CD4-positive, alpha-beta T cell treated with Interleukin-17A for 1 hour (primary cell): ENCODE results near the gene CEP85L.

Experiments used
- DNase-seq: peaks from one replicate; pipeline ENCODE4 v3.0.0-alpha.2; 2020

The CEP85L gene

GRCh38 chr6:118659513-118660217 lies 8.3 kb upstream of the CEP85L start:
- no peak for DNase-seq

DNA sequence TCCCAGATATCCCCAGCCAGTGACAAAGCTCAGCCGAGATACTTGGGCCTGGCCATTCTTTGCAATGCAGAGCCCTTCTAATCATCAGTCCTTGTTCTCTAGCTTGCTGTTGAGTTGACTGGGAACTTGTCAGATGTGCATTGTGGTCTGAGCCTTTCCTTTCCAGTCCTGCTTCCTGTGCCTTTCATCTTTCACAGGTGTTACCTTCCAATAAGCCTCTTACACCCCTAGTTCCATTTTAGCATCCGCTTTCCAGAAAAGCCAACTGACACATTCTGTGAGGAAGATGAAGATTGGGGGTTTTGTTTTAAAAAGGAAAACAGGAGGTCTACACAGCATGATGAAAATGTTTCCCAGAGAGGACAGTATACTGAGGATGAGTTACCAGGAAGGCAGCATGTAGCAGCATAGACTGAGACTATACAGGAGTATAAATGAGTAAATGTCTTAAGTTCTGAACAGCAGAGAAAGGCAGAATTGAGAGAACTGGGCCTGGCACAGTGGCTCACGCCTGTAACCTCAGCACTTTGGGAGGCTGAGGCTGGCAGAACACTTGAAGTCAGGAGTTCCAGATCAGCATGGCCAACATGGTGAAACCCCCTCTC lies 5.6 kb upstream of the CEP85L start:
- peak; percentile 61 for DNase-seq

GRCh38 chr6:118652051-118652615 lies 742 bp upstream of the CEP85L start:
- DNase-seq, result no peak

- DNase-seq, result peak; percentile 40
These were observed 659 bp downstream of the CEP85L start for GRCh38 chr6:118650582-118651281.

GRCh38 chr6:118649918-118650581 lies 1.3 kb downstream of the CEP85L start:
- no peak for DNase-seq

DNA sequence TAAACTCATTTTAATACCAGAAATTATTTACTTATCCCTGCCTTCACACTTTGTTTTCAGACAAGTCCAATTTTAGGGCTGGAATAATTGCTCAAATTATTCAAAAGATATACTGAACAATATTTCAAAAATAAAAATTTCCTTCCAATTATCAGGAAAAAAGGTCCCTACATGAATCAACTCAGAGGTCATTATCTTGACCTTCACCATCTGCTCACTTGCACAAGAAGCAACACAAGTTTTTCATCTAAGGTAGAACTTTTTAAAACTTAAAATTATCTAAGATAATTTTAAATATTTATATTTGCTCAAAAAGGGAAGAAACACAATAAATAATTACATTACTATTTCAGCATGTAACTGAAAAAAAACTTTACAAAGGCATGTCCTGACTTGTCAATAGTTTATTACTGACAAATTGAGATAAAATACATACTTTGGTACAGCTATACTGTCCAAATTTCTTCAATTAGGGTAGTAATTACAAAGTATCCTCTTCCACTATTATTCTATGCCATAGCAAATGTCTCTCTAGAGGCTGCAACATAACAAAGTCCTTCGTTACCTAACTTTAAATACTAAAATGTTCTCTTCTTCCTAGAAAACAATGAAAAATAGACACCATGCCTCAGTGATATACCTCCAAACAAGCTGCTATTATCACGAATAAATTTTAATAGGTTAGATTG lies 2.4 kb downstream of the CEP85L start:
- DNase-seq, result no peak

- DNase-seq, result no peak
These were observed 4.4 kb downstream of the CEP85L start for GRCh38 chr6:118646977-118647376.

DNA sequence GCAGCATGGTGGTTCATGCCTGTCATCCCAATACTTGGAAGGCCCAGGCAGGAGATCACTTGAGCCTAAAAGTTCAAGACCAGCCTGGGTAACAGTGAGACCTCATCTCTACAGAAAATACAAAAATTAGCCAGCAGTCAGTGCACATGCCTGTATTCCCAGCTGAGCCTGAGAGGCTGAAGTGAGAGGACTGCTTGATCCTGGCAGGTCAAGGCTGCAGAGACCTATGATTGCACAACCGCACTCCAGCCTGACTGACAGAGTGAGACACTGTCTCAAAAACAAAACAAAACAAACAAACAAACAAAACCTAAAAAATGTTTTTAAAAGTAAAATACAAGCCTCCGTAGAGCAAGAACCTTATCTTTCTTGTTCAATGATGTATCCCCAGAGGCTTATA lies 6.0 kb downstream of the CEP85L start:
- DNase-seq, result no peak

- no peak for DNase-seq
These were observed 7.4 kb downstream of the CEP85L start for GRCh38 chr6:118644007-118644406.

DNA sequence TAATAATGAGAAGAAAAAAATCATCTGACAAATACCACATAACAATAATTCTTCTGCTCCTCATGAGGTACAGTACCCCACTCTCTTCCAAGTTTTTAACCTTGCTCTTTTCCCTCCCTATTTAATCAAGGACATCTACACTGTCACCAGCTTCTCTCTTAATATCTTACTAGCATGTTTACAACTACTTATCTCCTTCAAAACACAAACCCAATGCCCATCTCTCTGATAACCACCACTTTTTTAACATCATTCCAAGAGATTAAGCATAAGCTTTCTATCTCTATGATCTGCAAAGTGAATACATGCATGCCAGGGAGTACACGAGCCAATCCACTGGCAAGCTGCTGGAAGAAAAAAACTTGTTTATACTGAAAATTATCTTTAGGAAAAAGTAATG lies 10.3 kb downstream of the CEP85L start:
- DNase-seq, result no peak

DNA sequence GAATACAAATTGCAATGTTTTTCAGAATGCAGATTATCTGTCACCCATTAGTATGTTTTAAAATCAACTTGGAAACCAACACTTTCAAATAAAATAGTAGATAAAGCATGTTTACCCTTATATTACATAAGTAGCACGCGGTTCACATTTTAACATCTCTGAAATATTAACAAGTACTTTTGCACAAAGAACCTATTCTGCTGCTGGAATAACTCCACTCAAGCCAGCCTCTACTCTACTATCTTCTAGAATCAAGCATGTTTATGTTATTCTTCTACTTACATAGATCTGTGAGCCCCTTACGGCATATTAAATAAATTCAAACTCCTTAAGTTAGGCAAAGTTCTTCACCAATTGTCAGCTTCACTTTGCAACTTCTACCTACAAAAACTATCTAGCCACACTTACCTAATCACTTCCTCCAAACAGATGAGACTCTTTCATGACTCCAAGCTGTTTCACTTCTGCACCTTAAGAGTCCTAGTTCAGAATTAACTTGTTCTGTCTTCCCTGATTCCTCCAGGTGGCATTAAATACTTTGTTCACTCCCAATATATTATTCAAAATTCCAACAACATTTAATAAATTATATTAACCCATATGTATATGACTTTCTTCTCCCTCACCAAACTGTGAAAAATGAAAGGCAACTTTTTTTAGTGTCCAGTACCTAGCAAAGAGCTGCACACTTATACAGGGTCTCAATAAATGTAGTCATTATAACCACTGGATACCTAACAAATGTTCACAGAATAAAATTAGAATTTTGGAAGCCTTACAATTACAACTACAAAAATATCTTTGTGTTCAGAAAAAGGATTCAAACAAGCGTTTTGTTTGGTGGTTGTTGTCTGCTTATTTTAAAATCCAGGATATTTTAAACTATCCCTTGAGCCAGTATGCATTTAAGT lies 12.1 kb downstream of the CEP85L start:
- DNase-seq, result peak; percentile 33

- DNase-seq, result no peak
These were observed 13.1 kb downstream of the CEP85L start for GRCh38 chr6:118638288-118638687.

- no peak for DNase-seq
These were observed 15.3 kb downstream of the CEP85L start for GRCh38 chr6:118635909-118636735.

DNA sequence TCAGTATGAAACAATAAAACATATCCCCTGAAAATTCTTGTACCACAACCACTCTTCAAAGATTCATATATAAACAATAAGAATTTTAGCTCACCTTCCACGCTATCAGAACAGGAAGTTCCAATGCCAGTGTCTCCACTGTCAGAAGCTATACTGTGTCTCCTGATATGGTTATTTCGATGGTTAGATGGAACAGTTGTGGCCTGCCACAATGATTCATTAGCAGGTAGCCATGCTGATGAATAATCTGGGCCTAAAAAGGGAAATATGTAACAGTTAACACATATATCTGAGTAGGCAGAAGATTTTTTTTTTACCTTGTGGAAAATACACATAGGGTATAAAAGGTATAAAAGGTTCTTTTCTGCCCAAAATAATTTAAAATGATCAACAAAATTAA lies 19.0 kb downstream of the CEP85L start:
- no peak for DNase-seq

DNA sequence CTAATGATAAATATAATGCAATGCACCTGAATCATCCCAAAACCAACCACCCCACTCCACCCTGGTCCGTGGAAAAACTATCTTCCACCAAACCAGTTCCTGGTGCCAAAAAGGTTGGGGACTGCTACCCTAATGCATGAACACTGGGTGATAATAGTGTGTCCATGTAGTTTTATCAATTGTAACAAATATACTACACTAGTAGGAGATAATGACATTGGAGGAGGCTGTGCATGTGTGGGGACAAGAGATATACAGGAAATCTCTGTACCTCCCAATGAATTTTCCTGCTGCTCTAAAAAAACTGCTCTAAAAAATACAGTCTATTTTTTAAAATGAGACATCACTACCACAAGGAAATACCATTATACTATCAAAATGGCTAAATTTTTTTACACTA lies 20.5 kb downstream of the CEP85L start:
- DNase-seq, result no peak

- DNase-seq, result no peak
These were observed 21.3 kb downstream of the CEP85L start for GRCh38 chr6:118630067-118630466.

GRCh38 chr6:118627724-118628123 lies 23.7 kb downstream of the CEP85L start:
- DNase-seq, result no peak

- DNase-seq, result no peak
These were observed 25.6 kb downstream of the CEP85L start for GRCh38 chr6:118625833-118626232.

- no peak for DNase-seq
These were observed 29.5 kb downstream of the CEP85L start for GRCh38 chr6:118621799-118622470.

GRCh38 chr6:118620202-118620601 lies 31.2 kb downstream of the CEP85L start:
- no peak for DNase-seq
